GM21390 (cell line): ENCODE measurements around the gene SPG11.
"Not testable (repeated sequence)": the region's sequence is repeated elsewhere in the genome, so short reads cannot be mapped to it uniquely, and the experiment has no call there.

ENCODE experiments used
- ATAC-seq: cut with Tn5 transposase; IDR thresholded peaks from one replicate; pipeline ENCODE4 v1.9.1; 2021; ENCODE audit not compliant: unreplicated experiment

Gene SPG11, protein sequence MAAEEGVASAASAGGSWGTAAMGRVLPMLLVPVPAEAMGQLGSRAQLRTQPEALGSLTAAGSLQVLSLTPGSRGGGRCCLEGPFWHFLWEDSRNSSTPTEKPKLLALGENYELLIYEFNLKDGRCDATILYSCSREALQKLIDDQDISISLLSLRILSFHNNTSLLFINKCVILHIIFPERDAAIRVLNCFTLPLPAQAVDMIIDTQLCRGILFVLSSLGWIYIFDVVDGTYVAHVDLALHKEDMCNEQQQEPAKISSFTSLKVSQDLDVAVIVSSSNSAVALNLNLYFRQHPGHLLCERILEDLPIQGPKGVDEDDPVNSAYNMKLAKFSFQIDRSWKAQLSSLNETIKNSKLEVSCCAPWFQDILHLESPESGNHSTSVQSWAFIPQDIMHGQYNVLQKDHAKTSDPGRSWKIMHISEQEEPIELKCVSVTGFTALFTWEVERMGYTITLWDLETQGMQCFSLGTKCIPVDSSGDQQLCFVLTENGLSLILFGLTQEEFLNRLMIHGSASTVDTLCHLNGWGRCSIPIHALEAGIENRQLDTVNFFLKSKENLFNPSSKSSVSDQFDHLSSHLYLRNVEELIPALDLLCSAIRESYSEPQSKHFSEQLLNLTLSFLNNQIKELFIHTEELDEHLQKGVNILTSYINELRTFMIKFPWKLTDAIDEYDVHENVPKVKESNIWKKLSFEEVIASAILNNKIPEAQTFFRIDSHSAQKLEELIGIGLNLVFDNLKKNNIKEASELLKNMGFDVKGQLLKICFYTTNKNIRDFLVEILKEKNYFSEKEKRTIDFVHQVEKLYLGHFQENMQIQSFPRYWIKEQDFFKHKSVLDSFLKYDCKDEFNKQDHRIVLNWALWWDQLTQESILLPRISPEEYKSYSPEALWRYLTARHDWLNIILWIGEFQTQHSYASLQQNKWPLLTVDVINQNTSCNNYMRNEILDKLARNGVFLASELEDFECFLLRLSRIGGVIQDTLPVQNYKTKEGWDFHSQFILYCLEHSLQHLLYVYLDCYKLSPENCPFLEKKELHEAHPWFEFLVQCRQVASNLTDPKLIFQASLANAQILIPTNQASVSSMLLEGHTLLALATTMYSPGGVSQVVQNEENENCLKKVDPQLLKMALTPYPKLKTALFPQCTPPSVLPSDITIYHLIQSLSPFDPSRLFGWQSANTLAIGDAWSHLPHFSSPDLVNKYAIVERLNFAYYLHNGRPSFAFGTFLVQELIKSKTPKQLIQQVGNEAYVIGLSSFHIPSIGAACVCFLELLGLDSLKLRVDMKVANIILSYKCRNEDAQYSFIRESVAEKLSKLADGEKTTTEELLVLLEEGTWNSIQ (N-terminal part only)

DNA sequence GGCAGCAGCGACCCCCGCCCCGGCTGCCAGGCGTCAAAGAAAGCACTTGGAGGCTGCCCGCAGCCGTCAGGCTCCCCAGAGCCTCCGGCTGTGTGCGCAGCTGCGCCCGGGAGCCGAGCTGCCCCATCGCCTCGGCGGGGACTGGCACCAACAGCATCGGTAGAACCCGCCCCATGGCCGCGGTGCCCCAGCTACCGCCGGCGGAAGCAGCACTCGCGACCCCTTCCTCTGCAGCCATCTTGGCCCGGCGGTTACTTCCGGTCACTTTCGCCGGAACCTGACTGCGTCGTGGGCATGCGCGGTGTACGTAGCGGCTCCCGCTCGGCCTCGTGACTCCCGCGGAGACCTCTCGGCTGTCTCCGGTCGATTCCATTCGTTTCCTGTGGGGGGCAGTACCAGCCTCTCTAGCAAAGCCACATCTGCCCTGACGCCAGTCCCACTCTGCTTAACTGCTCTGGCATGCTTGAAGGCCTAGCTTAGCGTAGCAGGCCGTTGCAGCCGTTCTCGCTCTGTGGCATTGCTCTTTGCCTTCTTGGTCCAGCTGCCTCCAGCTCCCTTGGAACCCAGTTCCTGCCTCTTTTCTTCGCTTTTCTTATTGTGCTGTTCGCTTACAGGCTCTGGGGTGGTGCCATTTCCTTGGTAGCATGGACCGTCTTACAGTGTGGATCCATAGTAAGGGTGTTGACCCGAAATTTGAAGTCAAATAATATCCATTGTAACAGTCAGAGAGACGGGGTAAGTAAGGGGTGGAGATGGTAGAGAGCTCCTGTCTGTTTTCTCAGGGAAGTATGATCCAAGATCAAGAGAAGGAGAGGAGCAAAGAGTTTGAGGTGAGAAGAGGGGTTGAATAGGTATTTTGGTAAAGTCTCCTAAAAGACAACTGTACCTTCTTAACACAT is at the start of gene SPG11:
Gene SPG11, minus strand, starts transcription at position 253 of the 899 bp plus-strand sequence. Its CDS starts 15 bp downstream, at position 238.
- ATAC-seq = peak; percentile 73

DNA sequence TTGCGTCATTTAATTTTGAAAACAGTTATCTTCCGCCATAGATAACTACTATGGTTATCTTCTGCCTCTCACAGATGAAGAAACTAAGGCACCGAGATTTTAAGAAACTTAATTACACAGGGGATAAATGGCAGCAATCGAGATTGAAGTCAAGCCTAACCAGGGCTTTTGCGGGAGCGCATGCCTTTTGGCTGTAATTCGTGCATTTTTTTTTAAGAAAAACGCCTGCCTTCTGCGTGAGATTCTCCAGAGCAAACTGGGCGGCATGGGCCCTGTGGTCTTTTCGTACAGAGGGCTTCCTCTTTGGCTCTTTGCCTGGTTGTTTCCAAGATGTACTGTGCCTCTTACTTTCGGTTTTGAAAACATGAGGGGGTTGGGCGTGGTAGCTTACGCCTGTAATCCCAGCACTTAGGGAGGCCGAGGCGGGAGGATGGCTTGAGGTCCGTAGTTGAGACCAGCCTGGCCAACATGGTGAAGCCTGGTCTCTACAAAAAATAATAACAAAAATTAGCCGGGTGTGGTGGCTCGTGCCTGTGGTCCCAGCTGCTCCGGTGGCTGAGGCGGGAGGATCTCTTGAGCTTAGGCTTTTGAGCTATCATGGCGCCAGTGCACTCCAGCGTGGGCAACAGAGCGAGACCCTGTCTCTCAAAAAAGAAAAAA is 49.0 kb upstream of the SPG11 start:
- ATAC-seq = no peak

DNA sequence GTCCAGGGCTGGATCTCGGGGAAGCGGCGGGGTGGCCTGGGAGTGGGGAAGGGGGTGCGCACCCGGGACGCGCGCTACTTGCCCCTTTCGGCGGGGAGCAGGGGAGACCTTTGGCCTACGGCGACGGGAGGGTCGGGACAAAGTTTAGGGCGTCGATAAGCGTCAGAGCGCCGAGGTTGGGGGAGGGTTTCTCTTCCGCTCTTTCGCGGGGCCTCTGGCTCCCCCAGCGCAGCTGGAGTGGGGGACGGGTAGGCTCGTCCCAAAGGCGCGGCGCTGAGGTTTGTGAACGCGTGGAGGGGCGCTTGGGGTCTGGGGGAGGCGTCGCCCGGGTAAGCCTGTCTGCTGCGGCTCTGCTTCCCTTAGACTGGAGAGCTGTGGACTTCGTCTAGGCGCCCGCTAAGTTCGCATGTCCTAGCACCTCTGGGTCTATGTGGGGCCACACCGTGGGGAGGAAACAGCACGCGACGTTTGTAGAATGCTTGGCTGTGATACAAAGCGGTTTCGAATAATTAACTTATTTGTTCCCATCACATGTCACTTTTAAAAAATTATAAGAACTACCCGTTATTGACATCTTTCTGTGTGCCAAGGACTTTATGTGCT is 48.4 kb upstream of the SPG11 start:
- peak; percentile 11 for ATAC-seq

DNA sequence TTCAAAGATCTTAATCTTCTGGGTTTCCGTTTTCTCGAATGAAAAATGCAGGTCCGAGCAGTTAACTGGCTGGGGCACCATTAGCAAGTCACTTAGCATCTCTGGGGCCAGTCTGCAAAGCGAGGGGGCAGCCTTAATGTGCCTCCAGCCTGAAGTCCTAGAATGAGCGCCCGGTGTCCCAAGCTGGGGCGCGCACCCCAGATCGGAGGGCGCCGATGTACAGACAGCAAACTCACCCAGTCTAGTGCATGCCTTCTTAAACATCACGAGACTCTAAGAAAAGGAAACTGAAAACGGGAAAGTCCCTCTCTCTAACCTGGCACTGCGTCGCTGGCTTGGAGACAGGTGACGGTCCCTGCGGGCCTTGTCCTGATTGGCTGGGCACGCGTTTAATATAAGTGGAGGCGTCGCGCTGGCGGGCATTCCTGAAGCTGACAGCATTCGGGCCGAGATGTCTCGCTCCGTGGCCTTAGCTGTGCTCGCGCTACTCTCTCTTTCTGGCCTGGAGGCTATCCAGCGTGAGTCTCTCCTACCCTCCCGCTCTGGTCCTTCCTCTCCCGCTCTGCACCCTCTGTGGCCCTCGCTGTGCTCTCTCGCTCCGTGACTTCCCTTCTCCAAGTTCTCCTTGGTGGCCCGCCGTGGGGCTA is 47.8 kb upstream of the SPG11 start, which contains the start of the genes B2M and PATL2:
Gene B2M, plus strand, starts transcription at position 422 of the 647 bp plus-strand sequence. Its CDS starts 30 bp downstream, at position 452.
Gene PATL2, minus strand, starts transcription at position 228 of the 647 bp plus-strand sequence. CDS start 34,833 bp downstream, outside the sequence.
- ATAC-seq = peak; percentile 85

DNA sequence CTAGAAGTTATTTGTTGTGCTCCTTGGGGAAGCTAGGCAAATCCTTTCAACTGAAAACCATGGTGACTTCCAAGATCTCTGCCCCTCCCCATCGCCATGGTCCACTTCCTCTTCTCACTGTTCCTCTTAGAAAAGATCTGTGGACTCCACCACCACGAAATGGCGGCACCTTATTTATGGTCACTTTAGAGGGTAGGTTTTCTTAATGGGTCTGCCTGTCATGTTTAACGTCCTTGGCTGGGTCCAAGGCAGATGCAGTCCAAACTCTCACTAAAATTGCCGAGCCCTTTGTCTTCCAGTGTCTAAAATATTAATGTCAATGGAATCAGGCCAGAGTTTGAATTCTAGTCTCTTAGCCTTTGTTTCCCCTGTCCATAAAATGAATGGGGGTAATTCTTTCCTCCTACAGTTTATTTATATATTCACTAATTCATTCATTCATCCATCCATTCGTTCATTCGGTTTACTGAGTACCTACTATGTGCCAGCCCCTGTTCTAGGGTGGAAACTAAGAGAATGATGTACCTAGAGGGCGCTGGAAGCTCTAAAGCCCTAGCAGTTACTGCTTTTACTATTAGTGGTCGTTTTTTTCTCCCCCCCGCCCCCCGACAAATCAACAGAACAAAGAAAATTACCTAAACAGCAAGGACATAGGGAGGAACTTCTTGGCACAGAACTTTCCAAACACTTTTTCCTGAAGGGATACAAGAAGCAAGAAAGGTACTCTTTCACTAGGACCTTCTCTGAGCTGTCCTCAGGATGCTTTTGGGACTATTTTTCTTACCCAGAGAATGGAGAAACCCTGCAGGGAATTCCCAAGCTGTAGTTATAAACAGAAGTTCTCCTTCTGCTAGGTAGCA is 47.0 kb upstream of the SPG11 start:
- no peak for ATAC-seq

DNA sequence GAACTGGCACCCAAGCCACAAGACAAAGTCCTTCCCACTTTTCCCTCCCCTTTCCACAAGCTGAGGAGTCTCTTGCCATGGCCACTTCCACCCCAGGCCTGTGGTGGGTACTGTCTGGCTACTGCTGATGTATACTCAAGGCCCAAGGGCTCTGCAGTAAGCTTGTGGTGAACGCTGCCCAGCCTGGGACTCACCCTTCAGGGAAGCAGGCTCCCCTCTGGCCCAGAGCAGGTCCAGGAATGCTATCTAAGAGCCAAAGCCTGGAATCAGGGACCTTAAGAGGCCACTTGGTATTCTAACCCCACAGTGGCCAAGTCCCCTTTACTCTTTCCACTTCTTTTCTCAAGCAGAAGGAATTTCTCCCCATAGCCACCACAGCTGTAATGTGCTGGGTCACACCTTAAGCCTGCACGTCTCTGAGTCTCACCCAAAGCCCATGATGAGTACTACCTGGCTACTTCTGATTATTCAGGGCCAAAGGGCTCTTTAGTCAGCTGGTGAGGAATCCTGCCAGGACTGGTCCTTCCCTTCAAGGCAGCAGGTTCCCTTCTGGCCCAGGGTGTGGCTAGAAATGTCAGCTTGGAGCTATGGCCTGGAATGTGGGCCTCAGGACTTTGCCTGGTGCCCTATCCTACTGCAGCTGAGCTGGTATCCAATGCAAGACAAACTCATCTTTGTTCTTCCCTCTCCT is 43.6 kb upstream of the SPG11 start:
- no peak for ATAC-seq

DNA sequence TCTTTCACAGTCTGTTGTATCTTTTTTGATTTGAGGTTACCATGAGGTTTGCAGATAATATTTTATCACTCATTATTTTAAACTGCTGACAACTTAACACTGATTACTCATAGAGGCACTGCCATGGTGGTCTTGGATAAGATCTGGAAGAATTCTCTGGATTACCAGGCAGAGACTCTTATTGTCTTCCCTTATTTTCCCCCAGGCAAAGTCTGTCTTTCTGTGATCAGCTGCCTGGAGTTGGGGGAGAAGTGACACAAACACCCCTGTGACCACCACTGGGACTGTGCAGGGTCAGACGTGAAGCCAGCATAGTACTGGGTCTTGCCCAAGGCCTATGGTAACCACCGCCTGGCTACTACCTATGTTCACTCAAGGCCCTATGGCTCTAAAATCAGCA is 42.9 kb upstream of the SPG11 start:
- no peak for ATAC-seq

DNA sequence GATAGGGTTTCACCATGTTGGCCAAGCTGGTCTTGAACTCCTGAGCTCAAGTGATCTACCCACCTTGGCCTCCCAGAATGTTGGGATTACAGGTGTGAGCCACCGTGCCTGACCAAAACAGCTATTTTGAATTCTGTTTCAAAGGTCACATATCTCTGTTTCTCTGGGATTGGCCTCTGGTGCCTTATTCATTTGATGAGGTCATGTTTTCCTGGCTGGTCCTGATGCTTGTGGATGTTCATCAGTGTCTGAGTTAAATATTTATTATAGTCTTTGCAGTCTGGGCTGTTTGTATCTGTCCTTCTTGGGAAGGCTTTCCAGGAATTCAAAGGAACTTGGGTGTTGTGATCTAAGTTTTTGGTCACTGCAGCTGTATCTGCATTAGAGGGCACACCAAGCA is 42.5 kb upstream of the SPG11 start:
- ATAC-seq = no peak

DNA sequence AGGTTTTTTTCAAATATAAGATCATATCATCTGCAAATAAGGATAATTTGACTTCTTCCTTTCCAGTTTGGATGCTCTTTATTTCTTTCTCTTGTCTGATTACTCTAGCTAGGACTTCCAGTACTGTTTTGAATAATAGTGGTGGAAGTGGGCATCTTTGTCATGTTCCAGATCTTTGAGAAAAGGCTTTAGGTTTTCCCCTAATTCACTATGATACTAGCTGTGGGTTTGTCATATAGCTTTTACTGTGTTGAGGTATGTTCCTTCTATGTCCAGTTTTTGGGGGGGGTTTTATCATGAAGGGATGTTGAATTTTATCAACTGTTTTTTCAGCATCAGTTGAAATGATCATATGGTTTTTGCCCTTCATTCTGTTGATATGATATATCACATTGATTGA is 37.2 kb upstream of the SPG11 start:
- ATAC-seq = not testable (repeated sequence)

DNA sequence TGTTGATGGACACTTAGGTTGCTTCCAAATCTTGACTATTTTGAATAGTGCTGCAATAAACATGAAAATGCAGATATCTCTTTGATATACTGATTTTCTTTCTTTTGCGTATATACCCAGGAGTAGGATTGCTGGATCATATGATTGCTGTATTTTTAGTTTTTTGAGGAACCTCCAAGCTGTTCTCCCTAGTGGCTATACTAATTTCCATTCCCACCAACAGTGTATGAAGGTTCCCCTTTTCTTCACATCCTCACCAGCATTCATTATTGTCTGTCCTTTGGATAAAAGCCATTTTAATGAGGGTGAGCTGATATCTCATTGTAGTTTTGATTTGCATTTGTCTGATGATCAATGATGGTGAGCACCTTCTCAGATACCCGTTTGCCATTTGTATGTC is 35.2 kb upstream of the SPG11 start:
- no peak for ATAC-seq

DNA sequence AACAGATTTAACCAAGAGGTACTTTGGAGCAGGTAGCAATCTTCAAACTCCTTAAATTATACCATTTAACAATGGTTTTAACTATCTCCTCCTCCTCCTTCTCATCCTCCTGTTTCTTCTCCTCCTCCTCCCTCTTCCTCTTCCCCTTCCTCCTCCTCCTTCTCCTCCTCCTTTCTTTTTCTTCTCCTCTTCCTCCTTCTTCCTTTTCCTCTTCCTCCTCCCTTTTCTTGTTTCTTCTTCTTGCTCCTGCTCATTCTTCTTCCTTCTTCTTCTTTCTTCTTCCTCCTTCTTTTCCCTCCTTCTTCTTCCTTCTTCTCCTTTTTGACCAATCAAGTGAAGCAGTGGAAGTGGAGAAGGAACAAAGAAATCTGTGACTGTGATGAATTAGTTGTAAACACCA is 33.6 kb upstream of the SPG11 start:
- ATAC-seq = no peak

DNA sequence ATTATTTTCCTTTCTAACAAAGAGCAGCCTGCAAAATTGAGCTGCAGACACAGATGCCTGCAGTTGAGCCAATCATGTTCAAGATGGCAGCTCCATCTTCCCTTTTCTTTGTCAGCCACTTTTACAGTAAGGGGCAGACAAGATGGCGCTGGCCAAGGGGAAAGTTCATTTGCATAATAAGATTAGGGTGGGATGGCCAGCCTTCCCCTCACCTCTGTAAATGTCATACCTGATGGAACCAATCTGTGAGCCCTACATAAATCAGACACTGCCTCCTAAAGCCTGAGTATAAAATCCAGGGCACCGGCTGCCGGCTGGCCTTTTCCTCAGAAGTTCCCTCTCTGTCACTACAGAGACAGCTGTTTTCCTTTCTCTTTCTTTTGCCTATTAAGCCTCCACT is 31.8 kb upstream of the SPG11 start:
- no peak for ATAC-seq

DNA sequence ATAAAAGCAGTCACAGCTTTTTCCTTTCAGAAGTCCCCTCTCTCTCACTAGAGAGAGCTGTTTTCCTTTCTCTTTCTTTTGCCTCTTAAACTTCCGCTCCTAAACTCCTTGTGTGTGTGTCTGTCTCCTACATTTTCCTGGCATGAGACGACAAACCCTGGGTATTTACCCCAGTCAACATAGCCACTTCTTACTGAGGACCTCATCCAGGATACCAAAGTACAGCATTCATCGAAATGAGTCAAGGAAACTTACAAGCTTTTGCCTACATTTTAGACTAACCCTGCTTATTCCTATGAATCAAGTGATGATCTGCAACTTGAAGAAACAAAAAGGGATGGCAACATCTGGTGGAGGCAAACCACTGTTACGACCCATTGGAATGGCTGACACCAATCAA is 31.0 kb upstream of the SPG11 start:
- no peak for ATAC-seq

DNA sequence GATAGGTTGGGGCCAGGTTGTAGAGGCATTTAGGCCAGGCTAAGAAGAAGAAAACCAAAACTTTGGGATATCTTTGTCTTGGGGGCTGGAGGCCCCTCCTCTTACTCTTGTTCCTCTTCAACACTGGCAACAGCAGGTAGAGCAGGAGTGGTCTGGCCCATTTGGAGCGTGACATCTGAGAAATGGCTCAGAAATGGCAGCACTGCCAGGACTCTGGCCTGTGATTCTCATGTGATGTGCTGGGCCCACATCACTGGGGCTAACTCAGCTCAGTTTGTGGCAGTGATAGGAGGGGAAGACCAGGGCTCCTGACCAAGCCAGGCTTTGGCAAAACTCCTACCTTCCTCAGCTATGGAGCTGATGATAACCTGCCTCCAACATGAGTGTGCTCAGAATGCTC is 29.2 kb upstream of the SPG11 start:
- no peak for ATAC-seq

DNA sequence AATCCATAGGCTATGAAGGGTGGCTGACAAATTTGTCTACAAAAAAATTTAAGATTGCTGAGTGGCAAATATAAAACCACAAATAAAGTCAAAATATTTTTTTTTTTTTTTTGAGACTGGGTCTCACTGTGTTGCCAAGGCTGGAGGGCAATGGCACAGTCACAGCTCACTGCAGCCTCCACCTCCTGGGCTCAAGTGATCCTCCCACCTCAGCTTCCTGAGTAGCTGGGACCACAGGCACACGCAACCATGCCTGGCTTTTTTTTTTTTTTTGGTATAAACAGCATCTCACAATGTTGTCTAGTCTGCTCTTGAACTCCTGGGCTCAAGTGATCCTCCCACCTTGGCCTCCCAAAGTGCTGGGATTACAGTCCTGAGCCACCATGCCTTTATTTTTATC is 26.8 kb upstream of the SPG11 start:
- not testable (repeated sequence) for ATAC-seq

DNA sequence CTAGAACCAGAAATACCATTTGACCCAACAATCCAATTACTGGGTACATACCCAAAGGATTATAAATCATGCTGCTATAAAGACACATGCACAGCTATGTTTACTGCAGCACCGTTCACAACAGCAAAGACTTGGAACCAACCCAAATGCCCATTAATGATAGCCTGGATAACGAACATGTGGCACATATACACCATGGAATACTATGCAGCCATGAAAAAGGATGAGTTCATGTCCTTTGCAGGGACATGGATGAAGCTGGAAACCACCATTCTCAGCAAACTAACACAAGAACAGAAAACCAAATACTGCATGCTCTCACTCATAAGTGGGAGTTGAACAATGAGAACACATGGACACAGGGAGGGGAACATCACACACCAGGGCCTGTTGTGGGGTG is 25.9 kb upstream of the SPG11 start:
- ATAC-seq = not testable (repeated sequence)
